Vagina (tissue), 2 donors: ENCODE results near the gene KAZN. TPM values are rescaled to one million over a fixed set of nuclear protein-coding genes. Genes with fewer than 3 reads are reported as not detected.

ENCODE experiments used
- DNase-seq, 2 donors: peaks; one replicate each; pipeline ENCODE4 v3.0.0-alpha.2; 2017; ENCODE audit errors: extremely low spot score in 2 of 2
- H3K27ac ChIP-seq: fragments of 200-600 bp; sonication (generic); one replicate; pipeline ENCODE4 v1.5.1; 2019
- H3K27me3 ChIP-seq: fragments of 200-600 bp; sonication (generic); one replicate; pipeline ENCODE4 v1.5.1; 2019
- H3K36me3 ChIP-seq, 2 donors: fragments of 200-600 bp; sonication (generic); one replicate each; pipeline ENCODE4 v1.5.1; 2017 to 2019
- H3K4me1 ChIP-seq: fragments of 200-600 bp; sonication (generic); one replicate; pipeline ENCODE4 v1.5.1; 2019
- H3K4me3 ChIP-seq, 2 donors: fragments of 200-600 bp; sonication (generic); 1 replicate in 1 of 2; 2 replicates in 1 of 2; pipeline ENCODE4 v1.5.1; 2016 to 2019
- H3K9me3 ChIP-seq: fragments of 200-600 bp; sonication (generic); one replicate; pipeline ENCODE4 v1.5.1; 2019
- POLR2A ChIP-seq, 2 donors: fragments of 450-650 bp; IDR thresholded peaks; one replicate each; pipeline ENCODE4 v1.6.1; 2017; ENCODE audit warnings: antibody characterized with exemption in 2 of 2, mild to moderate bottlenecking in 2 of 2, moderate library complexity in 2 of 2
- POLR2AphosphoS5 ChIP-seq, 2 donors: sonication (generic); formaldehyde crosslinking; IDR thresholded peaks; one replicate each; pipeline ENCODE4 v1.9.0; 2017; ENCODE audit warnings: antibody characterized with exemption in 2 of 2, mild to moderate bottlenecking in 2 of 2, low read depth in 1 of 2; ENCODE audit not compliant: insufficient read depth in 1 of 2
- intact Hi-C: fragments of 100-400 bp; cut with DNase I; formaldehyde crosslinking; loops from one replicate; pipeline ENCODE4 v1.15.1; 2023
- total RNA-seq: library from RNA; depleted of rRNA; stranded (reverse); fragments of >200 nt; gene quantifications from one replicate; pipeline ENCODE4 v1.2.3, GENCODE V29; 2016
- TF ChIP-seq, protein P1 (sequence below), 3 experiments: fragments of 450-650 bp in 2 of 3; fragments of 200-600 bp in 1 of 3; sonication (generic) in 1 of 3; IDR thresholded peaks; one replicate each; pipeline ENCODE4 v1.5.1; 2017 to 2019; ENCODE audit warnings: antibody characterized with exemption in 3 of 3, mild to moderate bottlenecking in 2 of 3, moderate library complexity in 2 of 3

KAZN gene
- total RNA-seq, 1 donor from 2014 or later = 29.5 TPM

DNA sequence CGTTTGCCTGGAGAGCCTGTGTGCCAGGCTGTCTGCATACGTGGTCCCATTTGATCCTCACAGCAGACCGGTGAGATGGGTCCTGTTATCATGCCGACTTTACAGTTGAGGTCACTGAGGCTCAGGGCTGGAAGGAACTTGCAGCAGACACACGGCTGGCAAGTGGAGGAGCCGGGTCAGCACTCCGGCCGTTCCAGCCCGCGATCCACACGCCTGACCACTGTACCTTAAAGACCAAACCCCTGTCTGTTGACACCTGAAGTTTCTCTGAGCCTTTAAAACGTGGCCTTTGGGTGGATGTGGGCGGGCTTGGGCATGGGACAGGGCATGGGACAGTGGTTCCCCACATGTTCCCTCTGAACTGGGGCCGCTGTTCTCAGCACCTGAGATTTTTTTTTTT is 383.5 kb downstream of the KAZN start:
- peak overlapping the region; percentile 67 for H3K27ac ChIP-seq
- TF ChIP-seq, protein P1, sequence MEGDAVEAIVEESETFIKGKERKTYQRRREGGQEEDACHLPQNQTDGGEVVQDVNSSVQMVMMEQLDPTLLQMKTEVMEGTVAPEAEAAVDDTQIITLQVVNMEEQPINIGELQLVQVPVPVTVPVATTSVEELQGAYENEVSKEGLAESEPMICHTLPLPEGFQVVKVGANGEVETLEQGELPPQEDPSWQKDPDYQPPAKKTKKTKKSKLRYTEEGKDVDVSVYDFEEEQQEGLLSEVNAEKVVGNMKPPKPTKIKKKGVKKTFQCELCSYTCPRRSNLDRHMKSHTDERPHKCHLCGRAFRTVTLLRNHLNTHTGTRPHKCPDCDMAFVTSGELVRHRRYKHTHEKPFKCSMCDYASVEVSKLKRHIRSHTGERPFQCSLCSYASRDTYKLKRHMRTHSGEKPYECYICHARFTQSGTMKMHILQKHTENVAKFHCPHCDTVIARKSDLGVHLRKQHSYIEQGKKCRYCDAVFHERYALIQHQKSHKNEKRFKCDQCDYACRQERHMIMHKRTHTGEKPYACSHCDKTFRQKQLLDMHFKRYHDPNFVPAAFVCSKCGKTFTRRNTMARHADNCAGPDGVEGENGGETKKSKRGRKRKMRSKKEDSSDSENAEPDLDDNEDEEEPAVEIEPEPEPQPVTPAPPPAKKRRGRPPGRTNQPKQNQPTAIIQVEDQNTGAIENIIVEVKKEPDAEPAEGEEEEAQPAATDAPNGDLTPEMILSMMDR (IDR thresholded peaks at IDR 0.05) = no peak
- TF ChIP-seq POLR2AphosphoS5 (IDR thresholded peaks at IDR 0.05; ENCODE audit: insufficient read depth in 1 of 2, low read depth in 1 of 2) = no peak
- no peak for TF ChIP-seq POLR2A (IDR thresholded peaks at IDR 0.05)
- intact Hi-C loops = no loop called here

DNA sequence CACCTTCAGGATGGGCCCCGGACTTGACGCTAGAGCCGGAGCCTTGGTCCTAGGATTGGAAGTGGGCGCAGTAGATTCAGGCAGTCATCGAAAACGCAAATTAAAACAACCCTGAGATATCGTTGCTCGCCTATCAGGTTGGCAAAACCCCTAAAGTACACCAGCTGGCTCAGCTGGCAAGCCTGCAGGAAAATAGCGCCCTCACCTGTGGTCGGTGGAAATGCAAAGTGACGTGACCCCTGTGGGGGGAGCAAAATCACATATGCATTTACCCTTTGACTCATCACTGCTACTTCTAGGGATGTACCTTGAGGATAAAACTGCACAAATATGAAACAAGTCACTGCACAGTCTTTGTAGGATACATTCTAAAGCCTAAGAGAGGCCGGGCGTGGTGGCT is 384.8 kb downstream of the KAZN start:
- Histone ChIP-seq H3K27me3 (no peaks in the 10 kb centered on the region), H3K9me3 (no peaks in the 10 kb centered on the region), H3K27ac (no peak overlapping the region), H3K36me3 (no peaks in the 10 kb centered on the region), H3K4me3 (no peak overlapping the region), H3K4me1 (peaks cover 34% of the 10 kb centered on the region)
- no peak for DNase-seq
- intact Hi-C loops = no loop called here
- TF ChIP-seq POLR2A (IDR thresholded peaks at IDR 0.05) (no peak), POLR2AphosphoS5 (IDR thresholded peaks at IDR 0.05; ENCODE audit: insufficient read depth in 1 of 2, low read depth in 1 of 2) (no peak)
- TF ChIP-seq, protein P1 (IDR thresholded peaks at IDR 0.05) = no peak

More for the DNA sequence above, 383.5 kb downstream of the KAZN start:
- H3K9me3 ChIP-seq = no peaks in the 10 kb centered on the region
- DNase-seq = no peak
- H3K4me1 ChIP-seq = peaks cover 28% of the 10 kb centered on the region
- no peaks in the 10 kb centered on the region for H3K36me3 ChIP-seq
- H3K27me3 ChIP-seq = no peaks in the 10 kb centered on the region
- no peak overlapping the region for H3K4me3 ChIP-seq

DNA sequence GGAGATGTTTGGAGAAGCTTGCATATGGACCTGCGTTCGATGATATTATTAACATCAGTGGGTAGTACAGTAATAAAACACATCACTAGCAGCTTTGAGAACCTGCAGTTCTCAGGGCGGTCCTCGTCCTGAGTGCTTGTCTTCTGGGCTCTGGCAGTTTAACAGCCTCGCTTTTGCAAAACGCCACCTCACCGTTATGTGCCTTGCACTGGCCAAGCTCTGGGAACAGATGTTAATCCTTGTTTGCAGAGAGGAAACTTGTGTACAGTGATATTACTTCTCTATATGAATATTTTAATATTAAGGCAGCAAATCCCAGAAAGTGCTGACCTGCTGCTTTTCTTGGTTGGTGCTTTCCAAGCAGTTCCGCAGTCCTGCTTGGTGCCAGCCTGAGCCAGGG is 387.7 kb downstream of the KAZN start:
- Histone ChIP-seq H3K27ac (no peak overlapping the region), H3K9me3 (no peaks in the 10 kb centered on the region)
- TF ChIP-seq, protein P1 (IDR thresholded peaks at IDR 0.05) = no peak
- TF ChIP-seq POLR2A (IDR thresholded peaks at IDR 0.05) (no peak), POLR2AphosphoS5 (IDR thresholded peaks at IDR 0.05; ENCODE audit: insufficient read depth in 1 of 2, low read depth in 1 of 2) (no peak)

DNA sequence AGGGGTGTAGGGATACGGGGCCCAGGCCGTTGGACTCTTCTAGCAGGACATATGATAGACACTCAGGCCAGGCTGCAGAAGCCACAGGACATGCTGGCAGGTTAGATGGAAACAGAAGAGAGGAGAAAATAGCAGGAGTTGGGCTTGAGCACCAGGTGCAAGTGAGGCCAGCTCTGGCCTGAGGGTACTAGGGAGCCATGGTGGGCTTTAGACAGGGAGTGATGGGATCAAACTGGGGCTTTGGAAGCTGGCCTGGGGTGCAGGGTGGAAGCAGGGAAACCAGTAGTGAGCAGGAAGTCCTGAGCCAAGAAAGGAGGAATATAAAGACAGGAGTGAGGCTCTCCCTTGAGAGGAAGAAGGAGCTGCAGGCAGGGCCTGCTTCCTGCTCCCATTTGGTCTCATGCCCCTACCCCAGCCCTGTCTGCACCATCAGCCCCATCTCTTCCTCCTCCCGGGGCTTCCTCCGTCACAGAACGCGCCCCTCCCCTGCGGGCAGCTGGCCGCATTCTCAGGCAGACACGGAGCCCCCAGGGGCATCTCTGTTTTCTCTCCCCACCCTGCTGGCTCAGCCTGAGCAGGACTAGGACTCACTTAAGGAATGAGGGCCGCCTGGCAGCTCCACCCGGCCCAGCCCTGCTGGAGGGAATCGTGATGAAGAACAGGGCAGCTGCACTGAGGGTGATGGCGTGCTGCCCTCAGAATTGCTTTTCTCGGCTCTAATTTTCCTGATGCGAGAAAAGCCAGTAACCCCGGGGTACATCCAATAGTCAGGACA is 389.5 kb downstream of the KAZN start:
- H3K27ac ChIP-seq = peak overlapping the region; percentile 75
- TF ChIP-seq, protein P1 (IDR thresholded peaks at IDR 0.05) = no peak
- TF ChIP-seq POLR2AphosphoS5 (IDR thresholded peaks at IDR 0.05; ENCODE audit: insufficient read depth in 1 of 2, low read depth in 1 of 2) = peak in 1 of 2 donors; percentile 20
- H3K4me1 ChIP-seq = peaks cover 19% of the 10 kb centered on the region
- no peaks in the 10 kb centered on the region for H3K27me3 ChIP-seq
- H3K4me3 ChIP-seq = no peak overlapping the region
- no peaks in the 10 kb centered on the region for H3K36me3 ChIP-seq
- H3K9me3 ChIP-seq = no peaks in the 10 kb centered on the region
- no peak for DNase-seq
- intact Hi-C loops = no loop called here

More for the DNA sequence above, 387.7 kb downstream of the KAZN start:
- intact Hi-C loops = no loop called here
- Histone ChIP-seq H3K27me3 (no peaks in the 10 kb centered on the region), H3K36me3 (no peaks in the 10 kb centered on the region), H3K4me1 (peaks cover 22% of the 10 kb centered on the region), H3K4me3 (no peak overlapping the region)
- no peak for DNase-seq

DNA sequence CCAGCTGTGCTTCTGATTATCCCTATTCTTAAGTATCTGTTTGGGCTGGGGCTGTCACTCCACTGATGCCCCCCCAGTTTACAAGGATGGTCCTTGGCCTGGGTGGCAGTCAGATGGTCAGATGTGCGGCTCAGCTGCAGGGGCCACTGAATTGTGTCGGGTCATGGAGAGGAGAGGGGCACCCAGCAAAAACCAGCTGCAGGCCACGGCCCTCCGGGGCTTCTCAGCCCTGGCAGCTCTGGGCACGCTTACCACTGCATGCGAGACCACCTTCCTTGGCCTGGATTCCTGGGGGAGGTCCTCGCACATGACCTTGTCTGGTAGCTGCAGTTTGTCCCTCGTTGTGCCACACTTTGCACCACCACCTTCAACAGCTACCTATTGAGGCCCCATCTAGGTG is 390.2 kb downstream of the KAZN start:
- Histone ChIP-seq H3K4me3 (no peak overlapping the region), H3K36me3 (no peaks in the 10 kb centered on the region), H3K27me3 (no peaks in the 10 kb centered on the region), H3K4me1 (peaks cover 19% of the 10 kb centered on the region), H3K9me3 (no peaks in the 10 kb centered on the region), H3K27ac (peak overlapping the region; percentile 75)
- DNase-seq = no peak
- no peak for TF ChIP-seq POLR2A (IDR thresholded peaks at IDR 0.05)
- TF ChIP-seq POLR2AphosphoS5 (IDR thresholded peaks at IDR 0.05; ENCODE audit: insufficient read depth in 1 of 2, low read depth in 1 of 2) = no peak
- TF ChIP-seq, protein P1 (IDR thresholded peaks at IDR 0.05) = no peak
- intact Hi-C loops = no loop called here
